Endothelial cell (in vitro differentiated cells): ENCODE data around the gene SLC18A3. TPM values are rescaled to one million over a fixed set of nuclear protein-coding genes. Genes with fewer than 3 reads are reported as not detected.
A peak's percentile ranks its signal among the peaks of the same experiment; 100 is the strongest.

Experiments
- DNase-seq: peaks from one replicate; pipeline ENCODE4 v3.0.0; 2021; ENCODE audit warnings: low spot score
- H3K27ac Mint-ChIP-seq: one replicate; pipeline ENCODE4 v1.8.0; 2021; ENCODE audit warnings: mixed read lengths, inconsistent platforms; ENCODE audit not compliant: unreplicated experiment
- H3K27me3 Mint-ChIP-seq: one replicate; pipeline ENCODE4 v1.8.0; 2021; ENCODE audit warnings: mild to moderate bottlenecking, moderate library complexity, mixed read lengths, inconsistent platforms; ENCODE audit not compliant: unreplicated experiment
- H3K36me3 Mint-ChIP-seq: one replicate; pipeline ENCODE4 v1.8.0; 2021; ENCODE audit warnings: mild to moderate bottlenecking, low read depth, mixed read lengths, inconsistent platforms; ENCODE audit not compliant: unreplicated experiment
- H3K4me1 Mint-ChIP-seq: one replicate; pipeline ENCODE4 v1.8.0; 2021; ENCODE audit warnings: mild to moderate bottlenecking, mixed read lengths, inconsistent platforms; ENCODE audit not compliant: unreplicated experiment
- H3K4me3 Mint-ChIP-seq: one replicate; pipeline ENCODE4 v1.8.0; 2021; ENCODE audit warnings: mild to moderate bottlenecking, mixed read lengths, inconsistent platforms; ENCODE audit not compliant: unreplicated experiment
- H3K9me3 Mint-ChIP-seq: one replicate; pipeline ENCODE4 v1.8.0; 2021; ENCODE audit warnings: mixed read lengths, inconsistent platforms; ENCODE audit not compliant: unreplicated experiment
- CTCF ChIP-seq: fragments of 200-600 bp; sonication (generic); IDR thresholded peaks from one replicate; pipeline ENCODE4 v1.5.0; 2021; ENCODE audit warnings: antibody characterized with exemption; ENCODE audit not compliant: unreplicated experiment
- total RNA-seq: library from RNA; stranded (reverse); fragmentation: NEBNext Ultra II Directional; extraction: Animal tissue kit (Norgen Biotek cat#: 25700); gene quantifications from one replicate; pipeline ENCODE4 v1.2.1, GENCODE V29; 2021; ENCODE audit not compliant: unreplicated experiment

SLC18A3 gene
- total RNA-seq, 1 donor from 2014 or later, result 0.72 TPM

- Mint-ChIP-seq H3K4me3 (no peak overlapping the region), H3K27ac (no peak overlapping the region), H3K27me3 (peaks cover 40% of the 10 kb centered on the region), H3K4me1 (peaks cover 14% of the 10 kb centered on the region), H3K9me3 (no peaks in the 10 kb centered on the region), H3K36me3 (peaks cover 3% of the 10 kb centered on the region)
- no peak for TF ChIP-seq CTCF
- DNase-seq, result peak; percentile 91
Measured at GRCh38 chr10:49606981-49607535, 3.1 kb upstream of the SLC18A3 start.

- Mint-ChIP-seq H3K4me1 (peaks cover 23% of the 10 kb centered on the region), H3K27ac (peak overlapping the region; percentile 42), H3K9me3 (no peaks in the 10 kb centered on the region), H3K27me3 (peaks cover 51% of the 10 kb centered on the region), H3K4me3 (peak overlapping the region; percentile 59), H3K36me3 (peaks cover 3% of the 10 kb centered on the region)
- no peak for TF ChIP-seq CTCF
- no peak for DNase-seq
Measured at GRCh38 chr10:49608166-49609005, 1.7 kb upstream of the SLC18A3 start.

- no peak for TF ChIP-seq CTCF
- H3K4me1 Mint-ChIP-seq, result peaks cover 28% of the 10 kb centered on the region
- H3K4me3 Mint-ChIP-seq, result no peak overlapping the region
- peaks cover 3% of the 10 kb centered on the region for H3K36me3 Mint-ChIP-seq
- no peak for DNase-seq
- no peak overlapping the region for H3K27ac Mint-ChIP-seq
- H3K9me3 Mint-ChIP-seq, result no peaks in the 10 kb centered on the region
- peaks cover 56% of the 10 kb centered on the region for H3K27me3 Mint-ChIP-seq
Measured at GRCh38 chr10:49609006-49609282, 1.2 kb upstream of the SLC18A3 start.

GRCh38 chr10:49609283-49610113, 612 bp upstream of the SLC18A3 start:
- no peaks in the 10 kb centered on the region for H3K9me3 Mint-ChIP-seq
- no peak overlapping the region for H3K4me3 Mint-ChIP-seq
- TF ChIP-seq CTCF, result no peak
- H3K36me3 Mint-ChIP-seq, result peaks cover 3% of the 10 kb centered on the region
- H3K27ac Mint-ChIP-seq, result no peak overlapping the region
- DNase-seq, result peak; percentile 43
- peaks cover 57% of the 10 kb centered on the region for H3K27me3 Mint-ChIP-seq
- H3K4me1 Mint-ChIP-seq, result peaks cover 28% of the 10 kb centered on the region
